Left cardiac atrium (tissue), 4 donors: Measurements from ENCODE around the gene RARA. TPM values are rescaled to one million over a fixed set of nuclear protein-coding genes. Genes with fewer than 3 reads are reported as not detected.
A peak's percentile ranks its signal among the peaks of the same experiment; 100 is the strongest.

Experiments used
- ATAC-seq, 2 donors: fragments of 200-7000 bp; cut with Tn5 transposase; one replicate each; pipeline ENCODE4 v1.9.1; 2020; ENCODE audit warnings: mild to moderate bottlenecking in 2 of 2, moderate library complexity in 2 of 2
- DNase-seq: peaks from one replicate; pipeline ENCODE4 v3.0.0-alpha.2; 2020
- intact Hi-C, 2 donors: fragments of 100-400 bp; cut with DNase I; formaldehyde crosslinking; loops; one replicate each; pipeline versions ENCODE4 v1.14.1 to v1.15.1; 2022 to 2023
- long read RNA-seq: library from polyadenylated mRNA; unstranded; transcript quantifications from one replicate; pipeline ENCODE4 v2.0.0, GENCODE V29; 2021
- total RNA-seq, 2 donors: library from RNA; stranded (reverse); fragmentation: NEBNext Ultra II Directional; extraction: Animal tissue kit (Norgen Biotek cat#: 25700); gene quantifications; one replicate each; pipeline ENCODE4 v1.2.1, GENCODE V29; 2021
- donor health status: DM: no; HTN: yes; CAD: no.
- donor health status: DM: no; HTN: yes; CAD: no; lungs with severe emphysema.
- donor health status: DM: yes; HTN: yes; CAD: no.
- donor health status: Dilated cardiomyopathy.

RARA gene
- 10 to 100 TPM; 23.3 to 43.8 TPM for total RNA-seq
- long read RNA-seq, partial matches to known transcripts = 0 of 3 reads
- long read RNA-seq, other reads (novel, unspliced or antisense) = 2 of 3 reads

DNA sequence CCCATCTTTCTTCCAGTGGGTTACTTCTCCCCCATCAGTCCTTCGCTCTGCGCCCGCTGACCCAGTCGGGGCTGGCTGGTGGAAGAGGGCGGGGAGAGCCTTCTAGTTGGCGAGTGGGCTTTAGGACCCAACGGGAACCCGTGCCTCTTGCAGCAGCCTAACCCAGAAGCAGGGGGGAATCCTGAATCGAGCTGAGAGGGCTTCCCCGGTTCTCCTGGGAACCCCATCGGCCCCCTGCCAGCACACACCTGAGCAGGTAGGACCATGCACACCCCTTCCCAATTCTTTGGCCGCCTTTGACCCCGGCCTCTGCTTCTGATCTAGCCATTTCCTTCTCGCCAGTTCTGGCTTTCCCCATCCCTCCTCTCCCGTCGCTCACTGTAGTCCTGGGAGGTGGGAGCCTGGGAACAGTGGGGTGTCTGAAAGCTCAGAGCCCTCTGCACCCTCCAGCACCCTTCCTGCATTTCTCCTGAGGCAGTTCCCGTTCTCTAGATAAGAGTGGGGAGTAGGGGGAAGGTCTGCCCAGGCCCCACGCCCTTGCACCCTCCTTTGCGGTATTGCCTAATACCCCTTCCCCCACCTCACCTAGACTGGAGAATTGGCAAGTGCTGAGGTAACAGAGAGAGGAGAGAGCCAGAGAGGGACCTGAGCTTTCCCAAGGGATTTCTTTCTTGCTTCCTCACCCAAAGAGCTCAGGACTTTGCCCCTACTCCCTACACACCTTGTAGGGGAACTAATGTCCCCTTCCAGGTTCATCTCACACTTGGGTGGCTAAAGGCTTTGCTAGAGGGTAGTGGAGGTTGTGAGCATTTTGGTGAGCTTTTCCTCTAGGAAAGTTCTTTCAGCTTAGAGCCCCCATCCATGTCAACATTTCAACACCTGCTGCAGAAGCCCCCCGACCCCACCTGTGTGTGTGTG is at the start of gene RARA:
Gene RARA (plus strand): TSS at position 150 of the 918 bp plus-strand sequence. CDS start 22,039 bp downstream, outside the sequence.
- intact Hi-C loops = loop anchor here in 1 of 2 donors (10.0 kb wide), 1 partner anchor 106 kb away; the partner anchor contains the start of gene TOP2A
- DNase-seq (peak; percentile 63), ATAC-seq (peak; percentile 31 to 41)

DNA sequence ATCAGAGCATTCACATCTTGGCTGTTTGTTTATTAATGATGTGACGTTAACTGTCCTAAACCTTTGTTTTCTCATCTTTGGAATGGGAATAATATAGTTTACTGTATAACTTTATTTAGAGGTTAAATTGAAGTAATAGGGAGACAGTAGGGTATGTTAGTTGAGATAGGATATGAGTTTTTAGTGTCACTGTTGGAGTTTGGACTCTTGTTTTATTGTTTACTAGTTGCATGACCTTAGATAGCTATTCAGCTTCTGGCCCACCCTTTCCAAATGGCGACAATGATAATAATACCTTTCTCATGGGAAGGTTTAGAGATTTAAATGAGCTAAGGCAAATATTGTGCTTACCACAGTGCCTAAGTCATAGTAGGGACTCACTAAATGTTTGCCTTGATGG is 49.5 kb upstream of the RARA start:
- DNase-seq = no peak
- intact Hi-C loops = no loop called here
- no peak for ATAC-seq

DNA sequence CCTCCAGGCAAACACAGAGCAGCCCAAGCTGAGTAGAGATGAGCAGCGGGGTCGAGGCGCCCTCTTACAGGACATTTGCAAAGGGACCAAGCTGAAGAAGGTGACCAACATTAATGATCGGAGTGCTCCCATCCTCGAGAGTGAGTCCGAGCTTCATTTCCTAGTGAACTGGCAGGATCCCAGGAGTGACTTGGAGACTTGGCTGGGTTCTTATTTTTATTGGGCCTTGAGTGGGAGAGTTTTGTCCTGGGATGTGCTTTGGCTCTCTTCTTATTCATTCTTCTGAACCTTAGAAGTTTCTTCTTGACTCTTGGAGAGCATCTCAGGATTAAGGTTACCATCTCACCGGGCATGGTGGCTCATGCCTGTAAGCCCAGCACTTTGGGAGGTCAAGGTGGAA is 48.5 kb upstream of the RARA start:
- intact Hi-C loops = no loop called here
- ATAC-seq = peak in 1 of 2 donors; percentile 37
- peak; percentile 32 for DNase-seq

DNA sequence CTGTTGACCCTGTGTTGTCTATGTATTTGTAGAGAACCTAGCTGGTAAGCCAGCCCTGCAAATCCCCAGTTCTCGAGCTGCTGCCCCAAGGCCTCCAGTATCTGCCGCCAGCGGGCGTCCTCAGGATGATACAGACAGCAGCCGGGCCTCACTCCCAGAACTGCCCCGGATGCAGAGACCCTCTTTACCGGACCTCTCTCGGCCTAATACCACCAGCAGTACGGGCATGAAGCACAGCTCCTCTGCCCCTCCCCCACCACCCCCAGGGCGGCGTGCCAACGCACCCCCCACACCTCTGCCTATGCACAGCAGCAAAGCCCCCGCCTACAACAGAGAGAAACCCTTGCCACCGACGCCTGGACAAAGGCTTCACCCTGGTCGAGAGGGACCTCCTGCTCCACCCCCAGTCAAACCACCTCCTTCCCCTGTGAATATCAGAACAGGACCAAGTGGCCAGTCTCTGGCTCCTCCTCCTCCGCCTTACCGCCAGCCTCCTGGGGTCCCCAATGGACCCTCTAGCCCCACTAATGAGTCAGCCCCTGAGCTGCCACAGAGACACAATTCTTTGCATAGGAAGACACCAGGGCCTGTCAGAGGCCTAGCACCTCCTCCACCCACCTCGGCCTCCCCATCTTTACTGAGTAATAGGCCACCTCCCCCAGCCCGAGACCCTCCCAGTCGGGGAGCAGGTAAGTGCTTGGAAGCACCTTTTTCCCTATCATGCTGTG is 44.4 kb upstream of the RARA start:
- intact Hi-C loops = no loop called here
- no peak for ATAC-seq
- no peak for DNase-seq

DNA sequence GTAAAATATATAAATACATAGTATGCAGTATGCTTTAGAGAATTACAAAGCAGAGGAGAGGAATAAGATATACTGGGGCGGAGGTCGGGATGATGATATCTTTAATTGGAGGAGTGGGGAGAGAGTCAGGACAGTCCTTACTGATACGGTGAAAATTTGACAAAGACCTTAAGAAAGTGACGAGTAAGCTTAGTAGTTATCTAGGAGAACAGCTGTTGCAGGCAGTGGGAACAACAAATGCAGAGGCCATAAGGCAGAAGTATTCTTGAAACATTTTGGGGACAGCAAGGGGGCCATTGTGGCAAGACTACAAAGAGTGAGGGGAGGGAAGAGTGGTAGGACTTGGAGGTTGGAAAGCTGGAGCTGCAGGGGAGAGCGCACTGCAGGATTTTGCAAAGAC is 43.6 kb upstream of the RARA start:
- DNase-seq = no peak
- intact Hi-C loops = no loop called here
- no peak for ATAC-seq

DNA sequence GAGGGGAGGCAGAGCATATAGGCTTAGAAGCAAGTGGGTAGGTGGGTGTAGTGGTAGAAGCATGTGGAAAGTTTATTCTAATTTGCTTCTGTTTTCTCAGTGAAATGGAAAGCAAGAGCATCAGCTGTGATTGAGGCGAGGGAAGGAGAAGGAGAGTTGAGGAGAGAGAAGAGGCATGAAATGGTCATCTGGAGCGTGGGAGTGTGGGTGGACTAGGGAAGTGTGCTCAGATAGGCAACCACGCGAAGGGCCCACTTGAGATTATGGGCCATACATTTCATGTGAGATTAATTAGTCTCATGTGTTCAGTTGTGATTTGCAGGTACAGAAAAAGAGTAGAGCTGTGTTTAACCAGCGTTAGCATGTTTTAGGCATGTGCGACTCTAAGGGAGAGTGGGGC is 42.1 kb upstream of the RARA start:
- intact Hi-C loops = no loop called here
- ATAC-seq (no peak), DNase-seq (no peak)

DNA sequence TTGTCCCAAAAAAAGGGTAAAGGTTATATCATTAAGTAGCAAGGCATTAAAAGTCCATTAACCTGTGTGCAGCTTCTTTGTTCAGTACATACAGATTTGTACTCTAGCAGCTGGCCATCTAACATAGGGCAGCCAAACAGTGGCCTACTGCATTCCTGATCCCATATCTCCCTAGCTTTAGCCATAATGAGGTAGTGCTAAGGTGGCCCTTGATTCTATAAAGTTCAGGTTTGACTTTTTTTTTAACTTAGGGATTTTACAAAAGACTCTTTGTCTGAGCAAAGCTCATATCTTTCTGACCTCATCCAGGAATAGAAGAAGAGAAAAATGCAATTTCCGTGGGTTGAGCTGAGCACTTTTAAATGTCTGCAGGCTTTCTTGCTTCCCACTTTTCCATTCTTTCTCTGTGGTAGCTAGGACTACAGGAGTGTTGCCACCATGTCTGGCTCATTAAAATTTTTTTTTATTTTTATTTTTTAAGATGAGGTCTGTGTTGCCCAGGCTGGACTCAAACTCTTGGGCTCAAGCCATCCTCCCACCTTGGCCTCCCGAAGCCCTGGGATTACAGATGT is 40.8 kb upstream of the RARA start:
- DNase-seq (no peak), ATAC-seq (no peak)
- intact Hi-C loops = no loop called here

DNA sequence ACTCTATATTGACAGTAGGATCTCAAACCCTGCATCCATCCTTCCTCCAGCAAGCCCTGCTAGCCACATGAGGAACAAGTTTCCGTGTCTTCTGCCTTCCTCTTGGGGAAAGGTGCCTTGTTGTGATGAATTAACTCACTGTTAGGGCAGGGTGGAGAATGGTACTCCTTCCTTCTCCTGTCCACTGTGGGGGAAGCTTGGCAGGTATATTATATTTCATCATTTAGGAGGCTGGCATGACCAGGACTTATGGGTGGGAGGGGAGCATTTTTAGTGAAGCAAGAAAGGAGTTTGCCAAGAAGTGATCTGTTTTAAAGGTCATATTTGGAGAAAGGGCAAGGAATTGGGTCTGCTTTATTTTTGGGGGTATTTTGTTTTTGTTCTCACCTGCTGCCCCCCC is 30.6 kb upstream of the RARA start:
- ATAC-seq (peak; percentile 55 to 73), DNase-seq (no peak)
- intact Hi-C loops = no loop called here

DNA sequence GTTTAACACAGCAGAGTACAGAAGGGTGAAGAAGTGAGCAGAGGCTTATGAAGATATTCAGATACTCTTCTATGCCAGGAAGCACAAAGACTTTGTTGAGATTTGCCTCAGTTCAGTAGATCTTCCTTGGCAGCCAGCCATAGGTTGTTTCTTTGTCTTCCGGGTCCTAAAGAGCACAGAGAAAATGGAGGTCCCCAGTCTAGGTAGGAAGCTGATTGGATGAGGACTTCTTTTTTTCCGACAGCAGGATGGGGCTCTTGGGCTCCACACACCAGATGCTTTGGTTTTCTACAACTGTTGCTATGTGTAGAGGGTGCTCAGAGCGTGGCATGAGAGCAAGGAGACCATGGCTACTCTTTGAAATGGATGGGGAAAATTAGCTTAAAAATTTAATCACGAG is 29.6 kb upstream of the RARA start:
- no peak for ATAC-seq
- no peak for DNase-seq
- intact Hi-C loops = no loop called here

DNA sequence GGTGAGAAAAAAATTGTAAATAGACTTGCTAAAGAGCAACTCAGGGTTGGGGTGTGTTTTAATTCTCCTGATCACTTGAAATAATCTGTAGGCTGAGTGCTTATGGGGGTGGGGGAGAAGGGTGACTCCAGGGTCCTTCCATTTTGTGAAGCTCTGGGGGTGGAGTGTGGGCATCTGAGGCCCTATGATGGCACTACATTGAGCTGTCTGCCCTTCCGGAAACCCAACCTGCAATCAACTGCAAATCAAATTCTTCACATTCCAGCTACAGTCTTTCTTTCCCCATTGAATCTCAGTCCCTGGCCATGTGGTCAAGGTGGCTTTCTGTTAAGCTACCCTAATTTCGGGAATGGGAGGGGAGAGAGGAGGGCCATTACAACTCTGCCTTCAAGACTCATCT is 27.3 kb upstream of the RARA start:
- intact Hi-C loops = loop anchor here (10.0 kb wide), 2 partner anchors 77 to 267 kb away; partner anchors contain the start of gene CSF3 (in 1 of the 2)
- ATAC-seq = no peak
- no peak for DNase-seq

DNA sequence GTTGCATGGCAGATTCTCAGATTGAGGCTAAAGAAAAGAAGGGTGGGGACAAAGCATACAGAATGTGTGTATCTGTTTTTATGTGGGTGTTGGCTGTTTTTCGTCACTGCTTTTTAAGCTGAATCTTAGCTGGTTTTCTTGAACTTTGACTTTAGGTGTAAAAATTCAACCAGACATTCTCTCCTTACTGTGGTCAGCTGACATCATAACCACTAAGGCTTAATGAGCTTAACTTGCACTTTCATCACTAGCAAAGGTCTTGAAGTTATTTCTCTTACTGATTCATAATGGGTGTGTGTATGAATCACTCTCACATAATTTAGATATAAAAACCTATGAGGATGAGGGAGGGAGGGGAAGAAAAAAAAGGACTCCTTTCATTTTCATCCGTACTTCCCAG is 25.3 kb upstream of the RARA start:
- intact Hi-C loops = loop anchor here (10.0 kb wide), 2 partner anchors 79 to 269 kb away; partner anchors contain the start of gene CSF3 (in 1 of the 2)
- ATAC-seq (peak in 1 of 2 donors; percentile 65), DNase-seq (no peak)

DNA sequence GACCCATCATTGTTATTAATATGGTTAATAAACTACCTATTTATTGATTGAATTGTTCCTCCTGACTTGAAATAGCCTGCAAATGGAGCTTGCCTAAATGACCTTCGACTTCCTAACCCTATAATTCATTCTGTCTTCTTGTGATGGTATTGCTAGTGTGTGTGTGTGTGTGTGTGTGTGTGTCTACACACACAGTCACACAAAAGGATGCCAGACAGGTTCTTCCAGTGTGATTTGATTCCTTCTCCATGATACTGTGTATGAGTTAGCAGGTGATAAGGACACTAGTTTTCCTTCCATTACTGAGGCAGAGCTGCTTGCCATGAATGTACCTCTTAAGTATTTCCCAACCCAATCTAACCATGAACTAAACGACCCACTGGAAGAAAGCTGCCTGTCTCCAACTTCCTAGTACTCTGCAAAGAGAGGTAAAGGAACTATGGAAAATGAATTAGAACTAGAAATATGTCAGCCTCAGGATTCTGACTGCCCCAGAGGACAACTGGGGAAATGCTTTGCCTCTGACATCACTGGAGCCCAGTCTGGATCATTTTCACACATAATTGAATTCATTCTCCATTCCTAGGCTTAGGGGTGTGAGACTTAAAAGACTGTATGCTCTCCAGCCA is 24.8 kb upstream of the RARA start:
- ATAC-seq (peak in 1 of 2 donors; percentile 39), DNase-seq (no peak)
- intact Hi-C loops = loop anchor here (10.0 kb wide), 2 partner anchors 79 to 269 kb away; partner anchors contain the start of gene CSF3 (in 1 of the 2)

DNA sequence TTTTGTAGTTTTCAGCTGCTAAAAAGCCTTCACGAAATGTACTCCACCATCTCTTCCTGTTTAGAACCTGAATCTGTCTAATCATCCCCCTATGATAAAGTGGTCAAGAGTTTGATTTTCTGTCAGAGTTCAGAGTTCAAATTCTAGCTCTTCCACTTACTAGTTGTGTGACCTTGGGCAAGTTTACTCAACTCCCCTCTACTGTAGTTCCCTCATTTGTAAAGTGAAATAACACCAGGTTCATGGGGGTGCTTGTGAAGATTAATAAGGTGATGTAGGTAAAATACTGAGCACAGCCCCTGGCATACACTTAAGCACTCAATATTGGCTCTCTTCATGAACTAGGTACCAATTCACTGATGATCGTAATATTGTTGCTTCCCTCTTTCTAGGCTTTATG is 22.5 kb upstream of the RARA start:
- intact Hi-C loops = loop anchor here (2.0 to 10.0 kb wide), 4 partner anchors 68 to 272 kb away; partner anchors contain the start of genes CSF3 (in 1 of the 2) and WIPF2 (in 1 of the 2)
- no peak for ATAC-seq

DNA sequence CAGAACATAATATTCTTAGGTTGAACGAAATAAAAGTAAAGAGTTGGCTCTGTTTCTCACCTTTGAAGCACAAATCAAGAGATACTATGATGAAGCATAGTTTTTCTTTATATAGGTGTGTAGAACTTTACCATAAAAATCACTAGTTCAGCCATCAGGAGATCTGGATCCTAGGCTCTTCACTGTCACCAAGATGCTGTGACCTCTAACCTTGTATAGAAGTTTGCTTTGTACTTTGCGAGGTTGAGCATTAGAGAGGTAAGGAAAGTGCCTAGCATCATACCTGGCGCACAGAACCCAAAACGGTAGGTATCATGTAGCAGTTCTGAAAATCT is 21.9 kb upstream of the RARA start:
- ATAC-seq (no peak), DNase-seq (no peak)
- intact Hi-C loops = loop anchor here (2.0 to 10.0 kb wide), 4 partner anchors 68 to 272 kb away; partner anchors contain the start of genes CSF3 (in 1 of the 2) and WIPF2 (in 1 of the 2)

More for the DNA sequence above, 22.5 kb upstream of the RARA start:
- no peak for DNase-seq

DNA sequence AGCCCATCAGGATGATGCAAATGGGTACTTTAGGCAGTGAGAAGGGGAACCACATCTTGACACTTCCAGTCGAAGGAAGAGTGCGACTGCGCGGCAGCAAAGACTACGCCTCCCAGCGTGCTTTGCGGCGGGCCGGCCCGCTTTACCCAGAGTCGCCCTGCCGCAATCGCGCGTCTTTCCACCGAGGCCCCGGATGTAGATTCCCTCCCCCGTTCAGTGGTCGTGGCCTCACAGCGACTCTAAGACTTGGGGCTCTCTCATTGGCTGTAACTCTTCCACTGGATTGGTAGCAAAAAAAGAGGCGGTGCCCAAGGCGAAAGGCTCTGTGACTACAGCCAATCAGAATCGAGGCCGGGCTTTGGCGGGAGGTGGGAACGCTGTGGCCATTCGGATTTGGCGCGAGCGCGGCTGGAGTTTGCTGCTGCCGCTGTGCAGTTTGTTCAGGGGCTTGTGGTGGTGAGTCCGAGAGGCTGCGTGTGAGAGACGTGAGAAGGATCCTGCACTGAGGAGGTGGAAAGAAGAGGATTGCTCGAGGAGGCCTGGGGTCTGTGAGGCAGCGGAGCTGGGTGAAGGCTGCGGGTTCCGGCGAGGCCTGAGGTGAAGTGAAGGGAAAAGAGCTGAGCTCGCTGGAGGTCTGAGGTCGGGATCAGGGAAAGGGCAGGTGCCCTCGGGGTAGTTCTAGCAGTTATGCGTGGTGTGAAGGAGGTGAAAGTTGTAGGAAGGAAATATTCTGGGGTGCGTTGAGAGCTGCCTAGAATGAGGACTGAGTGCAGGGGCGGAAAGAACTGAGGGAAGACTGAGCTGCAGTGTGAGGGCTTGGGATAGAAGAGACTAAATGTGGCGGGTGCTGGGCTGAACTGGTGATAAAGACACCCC is 21.2 kb upstream of the RARA start, which contains the start of gene CDC6:
Gene CDC6 (plus strand): TSS at position 386 of the 876 bp plus-strand sequence. CDS start 1,542 bp downstream, outside the sequence.
- intact Hi-C loops = loop anchor here (2.0 to 10.0 kb wide), 4 partner anchors 69 to 273 kb away; partner anchors contain the start of genes CSF3 (in 1 of the 2) and WIPF2 (in 1 of the 2)
- ATAC-seq = peak; percentile 95 to 99
- DNase-seq = peak; percentile 98

DNA sequence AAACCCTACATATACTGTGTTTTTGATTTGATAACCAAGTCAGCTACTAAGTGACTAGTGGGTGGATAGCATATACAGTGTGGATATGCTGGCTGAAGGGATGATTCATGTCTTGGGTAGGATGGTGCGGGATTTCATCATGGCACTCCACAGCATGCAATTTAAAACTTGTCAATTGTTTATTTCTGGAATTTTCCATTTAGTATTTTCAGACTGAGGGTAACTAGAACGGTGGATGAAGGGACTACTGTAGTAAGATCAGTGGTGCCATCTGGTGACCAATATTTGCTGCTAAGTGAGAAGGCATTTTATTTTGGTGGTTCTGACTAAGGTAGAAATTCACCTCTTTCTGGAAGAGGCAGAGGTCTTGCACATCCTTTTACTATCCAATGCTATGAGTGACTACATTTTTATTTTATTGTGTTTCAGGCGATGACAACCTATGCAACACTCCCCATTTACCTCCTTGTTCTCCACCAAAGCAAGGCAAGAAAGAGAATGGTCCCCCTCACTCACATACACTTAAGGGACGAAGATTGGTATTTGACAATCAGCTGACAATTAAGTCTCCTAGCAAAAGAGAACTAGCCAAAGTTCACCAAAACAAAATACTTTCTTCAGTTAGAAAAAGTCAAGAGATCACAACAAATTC is 18.2 kb upstream of the RARA start:
- ATAC-seq (peak in 1 of 2 donors; percentile 1), DNase-seq (no peak)
- intact Hi-C loops = no loop called here

DNA sequence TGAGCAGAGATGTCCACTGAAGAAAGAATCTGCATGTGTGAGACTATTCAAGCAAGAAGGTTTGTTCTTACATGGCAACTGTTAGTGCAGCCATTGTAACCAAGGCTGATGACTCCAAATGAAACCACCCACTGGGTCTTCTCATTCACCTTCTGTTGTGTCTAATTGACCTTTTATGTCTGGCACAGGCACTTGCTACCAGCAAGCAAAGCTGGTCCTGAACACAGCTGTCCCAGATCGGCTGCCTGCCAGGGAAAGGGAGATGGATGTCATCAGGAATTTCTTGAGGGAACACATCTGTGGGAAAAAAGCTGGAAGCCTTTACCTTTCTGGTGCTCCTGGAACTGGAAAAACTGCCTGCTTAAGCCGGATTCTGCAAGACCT is 17.7 kb upstream of the RARA start:
- intact Hi-C loops = no loop called here
- ATAC-seq (no peak), DNase-seq (no peak)
